K562 (cell line): ENCODE results near the gene MROH8. TPM values are rescaled to one million over a fixed set of nuclear protein-coding genes. Genes with fewer than 3 reads are reported as not detected.

Source experiments
- ATAC-seq: fragments of 200-7000 bp; cut with Tn5 transposase; 3 replicates; pipeline ENCODE4 v1.9.1; 2020; ENCODE audit warnings: moderate library complexity
- BruUV-seq: library from RNA; stranded (reverse); fragments of 400-500 nt; replicated peaks from 2 replicates; lab custom pipeline; 2021; lab: Mats Ljungman, UMichigan
- CTCF ChIA-PET: fragments of 300-600 bp; formaldehyde crosslinking; extraction: SDS; loops from one replicate; lab custom pipeline; 2021; ENCODE audit warnings: low intra/inter-chr PET ratio; lab: Yijun Ruan, JAX
- POLR2A ChIA-PET: fragments of 300-600, 350-650 bp; sonication (Branson Sonifier 250); formaldehyde crosslinking; extraction: SDS; loops from one replicate; lab custom pipeline; 2021; ENCODE audit warnings: antibody characterized with exemption, inconsistent platforms; lab: Yijun Ruan, JAX
- DNase-seq, 4 experiments: peaks; one replicate each; pipeline versions ENCODE4 v3.0.0 to v3.0.0-alpha.2; 2011 to 2018; ENCODE audit warnings: low spot score in 3 of 4, mixed read lengths in 3 of 4; ENCODE audit errors: extremely low read depth in 1 of 4
- FAIRE-seq: peaks from 2 replicates; lab custom pipeline; 2011; peaks lifted over from hg19 to GRCh38; lab: Jason Lieb, UNC
- H2AFZ ChIP-seq: 2 replicates; pipeline ENCODE4 v1.6.0; 2011; ENCODE audit warnings: low read depth, low read length, control low read depth, inconsistent platforms
- H3K27ac ChIP-seq: fragments of 200-600 bp; 3 replicates; pipeline ENCODE4 v1.8.0; 2011; ENCODE audit warnings: low read depth, mild to moderate bottlenecking, control low read depth, inconsistent platforms, low read length, moderate library complexity, mixed read lengths; ENCODE audit errors: extremely low read depth
- H3K27me3 ChIP-seq, 2 experiments: fragments of 300-600 bp in 1 of 2; 2 replicates in 1 of 2; 3 replicates in 1 of 2; pipeline versions ENCODE4 v1.6.0 to v1.8.0; 2011; ENCODE audit warnings: inconsistent platforms in 2 of 2, low read length in 2 of 2, mild to moderate bottlenecking in 1 of 2, mixed read lengths in 1 of 2, moderate library complexity in 1 of 2; ENCODE audit not compliant: control insufficient read depth in 2 of 2, insufficient read depth in 2 of 2
- H3K36me3 ChIP-seq: fragments of 300-600 bp; 3 replicates; pipeline ENCODE4 v1.8.0; 2011; ENCODE audit warnings: mild to moderate bottlenecking, low read length, inconsistent platforms; ENCODE audit not compliant: control insufficient read depth, insufficient read depth
- H3K4me1 ChIP-seq, 2 experiments: fragments of 200-600 bp in 1 of 2; replicated peaks in 1 of 2; 2 replicates in 1 of 2; 3 replicates in 1 of 2; pipeline versions ENCODE4 v1.5.1 to v1.8.0; 2011; ENCODE audit warnings: inconsistent platforms in 2 of 2, low read length in 2 of 2, mild to moderate bottlenecking in 1 of 2, mixed read lengths in 1 of 2, moderate library complexity in 1 of 2; ENCODE audit not compliant: control insufficient read depth in 2 of 2, insufficient read depth in 2 of 2
- H3K4me2 ChIP-seq: 2 replicates; pipeline ENCODE4 v1.6.1; 2011; ENCODE audit warnings: low read length, control low read depth, inconsistent platforms, mixed read lengths; ENCODE audit not compliant: insufficient read depth
- H3K4me3 ChIP-seq: fragments of 200-600 bp; sonication (generic), shearing (Covaris generic); 2 replicates; pipeline ENCODE4 v1.5.1; 2016; ENCODE audit warnings: control low read depth, inconsistent platforms
- H3K79me2 ChIP-seq: fragments of 200-600 bp; 3 replicates; pipeline ENCODE4 v1.8.0; 2011; ENCODE audit warnings: low read length, inconsistent platforms; ENCODE audit not compliant: control insufficient read depth, insufficient read depth
- H3K9ac ChIP-seq, 2 experiments: 2 replicates each; pipeline versions ENCODE4 v1.6.0 to v1.6.1; 2011; ENCODE audit warnings: low read depth in 2 of 2, low read length in 2 of 2, control low read depth in 1 of 2, inconsistent platforms in 1 of 2, mild to moderate bottlenecking in 1 of 2, mixed read lengths in 1 of 2; ENCODE audit not compliant: insufficient read depth in 1 of 2
- H3K9me1 ChIP-seq: one replicate; pipeline ENCODE4 v1.6.0; 2011; ENCODE audit warnings: inconsistent platforms, mild to moderate bottlenecking, low read length, moderate library complexity; ENCODE audit not compliant: control insufficient read depth, insufficient read depth
- H3K9me3 ChIP-seq: replicated peaks from 2 replicates; pipeline ENCODE4 v1.5.1; 2011; ENCODE audit warnings: low read depth, low read length, inconsistent platforms; ENCODE audit not compliant: control insufficient read depth, insufficient read depth
- H4K20me1 ChIP-seq: replicated peaks from 2 replicates; pipeline ENCODE4 v1.6.1; 2011; ENCODE audit warnings: low read length, inconsistent platforms, mixed read lengths; ENCODE audit not compliant: control insufficient read depth, insufficient read depth
- E2F6 ChIP-seq, 2 experiments: IDR thresholded peaks; 2 replicates each; pipeline ENCODE4 v1.6.1; 2011; ENCODE audit warnings: borderline replicate concordance in 1 of 2, control low read depth in 1 of 2, low read depth in 1 of 2, low read length in 1 of 2, mild to moderate bottlenecking in 1 of 2, mixed read lengths in 1 of 2, moderate library complexity in 1 of 2; ENCODE audit not compliant: insufficient read depth in 1 of 2, insufficient read length in 1 of 2, poor library complexity in 1 of 2, severe bottlenecking in 1 of 2; ENCODE audit errors: extremely low read depth in 1 of 2
- PBX2 ChIP-seq, 2 experiments: IDR thresholded peaks in 1 of 2; conservative IDR thresholded peaks in 1 of 2; 2 replicates each; pipeline ENCODE4 v1.6.1; 2016; ENCODE audit warnings: low read depth in 2 of 2, mild to moderate bottlenecking in 1 of 2, missing compliant biosample characterization in 1 of 2, missing genetic modification characterization in 1 of 2, moderate library complexity in 1 of 2
- RBFOX2 ChIP-seq: fragments of 200-400 bp; formaldehyde crosslinking; IDR thresholded peaks from 2 replicates; pipeline ENCODE4 v1.6.1; 2017; ENCODE audit warnings: low read depth, mild to moderate bottlenecking, low read length, moderate library complexity
- ZNF764 ChIP-seq: fragments of 250-450 bp; sonication (Bioruptor Pico); IDR thresholded peaks from 2 replicates; pipeline ENCODE4 v1.4.0; 2020; ENCODE audit warnings: low read depth, mild to moderate bottlenecking, moderate library complexity
- WGBS: fragments of 100-300 bp; shearing (Covaris generic); methylation state at CpG from one replicate; pipeline ENCODE4 v1.1.6; 2016; ENCODE audit warnings: low coverage, mixed read lengths; ENCODE audit not compliant: insufficient coverage; ENCODE audit errors: missing lambda C conversion rate; 5-methylcytosine and 5-hydroxymethylcytosine counted together
- in situ Hi-C: fragments of 300-500 bp; cut with MboI; formaldehyde crosslinking; loops from 4 replicates; pipeline ENCODE4 v1.15.0; 2018; ENCODE audit warnings: inconsistent platforms, mixed read lengths
- intact Hi-C: fragments of 100-400 bp; cut with micrococcal nuclease; formaldehyde crosslinking; loops from 2 replicates; pipeline ENCODE4 v1.14.2; 2022
- polyA plus RNA-seq, 8 experiments: library from polyadenylated mRNA; depleted of rRNA in 4 of 8; stranded (reverse) in 5 of 8; unstranded in 3 of 8; fragments of >200 nt; fragmentation: Nextera tagmentation in 2 of 8; fragmentation: Illumina TruSeq in 1 of 8; extraction: Ambion mirVana in 2 of 8; extraction: Trizol in 1 of 8; gene quantifications; 2 replicates each; pipeline versions ENCODE4 v1.2.1 to v1.2.3, GENCODE V29; 2011 to 2014; ENCODE audit warnings: inconsistent platforms in 1 of 8, missing spikeins in 1 of 8
- total RNA-seq, 7 experiments: library from RNA; depleted of rRNA in 6 of 7; stranded (reverse); fragments of >200 nt in 6 of 7; fragmentation: Illumina TruSeq in 2 of 7; extraction: Trizol in 2 of 7; gene quantifications; 2 replicates each; pipeline versions ENCODE4 v1.2.1 to v1.2.3, GENCODE V29; 2011 to 2021; ENCODE audit warnings: low replicate concordance in 1 of 7
- TF ChIP-seq, protein P1 (sequence below): fragments of 450-650 bp; IDR thresholded peaks from 2 replicates; pipeline ENCODE4 v1.6.1; 2016
- TF ChIP-seq, protein P2 (sequence below): fragments of 200-400 bp; formaldehyde crosslinking; IDR thresholded peaks from 2 replicates; pipeline ENCODE4 v1.6.1; 2017; ENCODE audit warnings: mild to moderate bottlenecking, low read depth, low read length, moderate library complexity

MROH8 gene
- total and polyA plus RNA-seq, 9 of the 15 experiments (the other 6 are each of a cell fraction or from before 2014, with no cell fraction given): 0.21 to 1.5 (median 0.78) TPM

DNA sequence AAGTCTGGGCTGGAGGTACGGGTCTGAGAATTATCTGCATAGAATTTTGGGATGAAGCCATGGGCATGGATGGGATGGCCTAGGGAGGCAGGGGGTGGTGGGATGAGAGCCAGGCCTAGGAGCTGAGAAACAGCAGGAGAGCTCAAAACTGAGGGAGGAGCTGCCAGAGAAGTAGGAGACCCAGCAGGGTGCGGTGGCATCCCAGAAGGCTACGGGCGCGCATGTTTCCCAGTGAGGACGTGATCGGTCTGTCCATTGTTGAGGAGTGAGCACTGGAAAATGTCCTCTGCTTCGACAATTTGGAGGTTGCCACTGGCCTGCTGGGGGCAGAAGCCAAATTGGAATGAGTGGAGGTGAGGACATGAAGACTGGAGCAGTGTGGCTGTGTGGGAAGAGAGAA is 14.5 kb upstream of the MROH8 start:
- peaks cover 95% of the 10 kb centered on the region for H3K79me2 ChIP-seq
- H3K27ac ChIP-seq: no peak overlapping the region
- WGBS: over 99% methylated on average over 8 of the region's 8 CpGs
- H2AFZ ChIP-seq: no peak overlapping the region
- H3K4me2 ChIP-seq: no peak overlapping the region
- TF ChIP-seq ZNF764 (no peak), RBFOX2 (0 out of 2 replicates have a peak, but pooled peaks have one; percentile 14)
- ChIA-PET CTCF (no interaction called here), POLR2A (no interaction called here)
- DNase-seq (no peak), FAIRE-seq (no peak), ATAC-seq (no peak)
- in situ Hi-C loops: no loop called here
- peaks cover 52% of the 10 kb centered on the region for H4K20me1 ChIP-seq
- H3K4me1 ChIP-seq: peaks cover 0 to 2% of the 10 kb centered on the region in 2 experiments; a peak in 1 of 5 replicates
- no peaks in the 10 kb centered on the region for H3K27me3 ChIP-seq
- H3K4me3 ChIP-seq: no peak overlapping the region
- H3K9ac ChIP-seq: 0 out of 4 replicates have a peak overlapping the region, but pooled peaks of 1 of the 2 experiments have one; percentile 42
- H3K9me3 ChIP-seq: no peaks in the 10 kb centered on the region
- H3K9me1 ChIP-seq: peaks cover 2% of the 10 kb centered on the region
- H3K36me3 ChIP-seq: peaks cover 86% of the 10 kb centered on the region
- BruUV-seq: no TSS peak
- intact Hi-C loops: no loop called here

DNA sequence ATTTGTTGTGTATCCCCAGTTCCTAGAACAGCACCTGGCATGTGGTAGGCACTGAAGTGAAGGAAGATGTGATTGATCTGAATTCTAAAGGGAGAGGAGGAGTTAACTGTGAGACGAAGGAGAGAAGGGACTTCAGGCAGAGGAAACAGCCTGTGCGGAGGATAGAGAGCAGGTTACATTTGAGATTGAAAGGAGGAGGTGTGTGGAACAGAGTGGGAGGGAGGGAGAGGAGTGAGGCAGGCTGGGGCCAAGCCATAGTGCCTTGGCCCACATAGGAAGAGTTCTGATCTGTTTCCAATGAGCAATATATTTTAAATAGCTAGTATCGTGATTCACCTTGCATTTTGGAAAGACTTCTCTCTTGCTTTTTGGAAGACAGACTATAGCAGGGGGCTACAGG is 13.9 kb upstream of the MROH8 start:
- POLR2A ChIA-PET: no interaction called here
- Histone ChIP-seq H3K79me2 (peaks cover 96% of the 10 kb centered on the region), H3K9ac (no peak overlapping the region), H4K20me1 (peaks cover 51% of the 10 kb centered on the region), H3K4me3 (no peak overlapping the region), H3K4me1 (peaks cover 0 to 2% of the 10 kb centered on the region in 2 experiments; a peak in 1 of 5 replicates), H3K36me3 (peaks cover 85% of the 10 kb centered on the region), H3K27ac (no peak overlapping the region), H2AFZ (no peak overlapping the region), H3K9me1 (peaks cover 2% of the 10 kb centered on the region), H3K4me2 (no peak overlapping the region), H3K27me3 (no peaks in the 10 kb centered on the region), H3K9me3 (no peaks in the 10 kb centered on the region)
- FAIRE-seq (no peak), DNase-seq (no peak), ATAC-seq (no peak)
- CTCF ChIA-PET: no interaction called here
- intact Hi-C loops (no loop called here), in situ Hi-C loops (no loop called here)
- WGBS: 72% methylated on average over 3 of the region's 3 CpGs
- BruUV-seq: no TSS peak
- no peak for TF ChIP-seq E2F6 (IDR thresholded peaks at IDR 0.05; ENCODE audit: borderline replicate concordance in 1 of 2, extremely low read depth in 1 of 2, insufficient read depth in 1 of 2, insufficient read length in 1 of 2, low read depth in 1 of 2, low read length in 1 of 2, poor library complexity in 1 of 2, severe bottlenecking in 1 of 2)
- TF ChIP-seq, protein P1, sequence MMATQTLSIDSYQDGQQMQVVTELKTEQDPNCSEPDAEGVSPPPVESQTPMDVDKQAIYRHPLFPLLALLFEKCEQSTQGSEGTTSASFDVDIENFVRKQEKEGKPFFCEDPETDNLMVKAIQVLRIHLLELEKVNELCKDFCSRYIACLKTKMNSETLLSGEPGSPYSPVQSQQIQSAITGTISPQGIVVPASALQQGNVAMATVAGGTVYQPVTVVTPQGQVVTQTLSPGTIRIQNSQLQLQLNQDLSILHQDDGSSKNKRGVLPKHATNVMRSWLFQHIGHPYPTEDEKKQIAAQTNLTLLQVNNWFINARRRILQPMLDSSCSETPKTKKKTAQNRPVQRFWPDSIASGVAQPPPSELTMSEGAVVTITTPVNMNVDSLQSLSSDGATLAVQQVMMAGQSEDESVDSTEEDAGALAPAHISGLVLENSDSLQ: no peak
- TF ChIP-seq PBX2 (CRISPR knock-in tag; IDR thresholded peaks at IDR 0.05; ENCODE audit: low read depth): no peak
- no peak for TF ChIP-seq PBX2 (tag; conservative IDR thresholded peaks at IDR 0.05; ENCODE audit: low read depth)
- TF ChIP-seq, protein P2, sequence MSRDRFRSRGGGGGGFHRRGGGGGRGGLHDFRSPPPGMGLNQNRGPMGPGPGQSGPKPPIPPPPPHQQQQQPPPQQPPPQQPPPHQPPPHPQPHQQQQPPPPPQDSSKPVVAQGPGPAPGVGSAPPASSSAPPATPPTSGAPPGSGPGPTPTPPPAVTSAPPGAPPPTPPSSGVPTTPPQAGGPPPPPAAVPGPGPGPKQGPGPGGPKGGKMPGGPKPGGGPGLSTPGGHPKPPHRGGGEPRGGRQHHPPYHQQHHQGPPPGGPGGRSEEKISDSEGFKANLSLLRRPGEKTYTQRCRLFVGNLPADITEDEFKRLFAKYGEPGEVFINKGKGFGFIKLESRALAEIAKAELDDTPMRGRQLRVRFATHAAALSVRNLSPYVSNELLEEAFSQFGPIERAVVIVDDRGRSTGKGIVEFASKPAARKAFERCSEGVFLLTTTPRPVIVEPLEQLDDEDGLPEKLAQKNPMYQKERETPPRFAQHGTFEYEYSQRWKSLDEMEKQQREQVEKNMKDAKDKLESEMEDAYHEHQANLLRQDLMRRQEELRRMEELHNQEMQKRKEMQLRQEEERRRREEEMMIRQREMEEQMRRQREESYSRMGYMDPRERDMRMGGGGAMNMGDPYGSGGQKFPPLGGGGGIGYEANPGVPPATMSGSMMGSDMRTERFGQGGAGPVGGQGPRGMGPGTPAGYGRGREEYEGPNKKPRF: no peak
